Stomach (tissue), 4 donors: ENCODE results near the gene VDR.

Source experiments
- EP300 ChIP-seq: sonication (generic); formaldehyde crosslinking; IDR thresholded peaks from one replicate; pipeline ENCODE4 v1.6.1; 2017; ENCODE audit warnings: antibody characterized with exemption
- POLR2A ChIP-seq, 4 donors: fragments of 450-650 bp; IDR thresholded peaks; one replicate each; pipeline ENCODE4 v1.6.1; 2016; ENCODE audit warnings: antibody characterized with exemption in 4 of 4, control low read depth in 2 of 4, mild to moderate bottlenecking in 1 of 4, moderate library complexity in 1 of 4

GRCh38 chr12:47845081-47845480 is 59.7 kb downstream of the VDR start:
- no peak for TF ChIP-seq EP300
- TF ChIP-seq POLR2A (IDR thresholded peaks at IDR 0.05) = no peak
